ENCODE measurements around the gene RPGRIP1L.
"Not testable (repeated sequence)": the region's sequence is repeated elsewhere in the genome, so short reads cannot be mapped to it uniquely, and the experiment has no call there.

RPGRIP1L gene

GRCh38 chr16:53712065-53712464, 8.4 kb upstream of the RPGRIP1L start:
- no peak for DNase-seq (ENCODE audit: low spot score)
- TF ChIP-seq CTCF (IDR thresholded peaks at IDR 0.05; ENCODE audit: extremely low read depth, missing control alignments): no peak

GRCh38 chr16:53711390-53711789, 7.7 kb upstream of the RPGRIP1L start:
- TF ChIP-seq CTCF (IDR thresholded peaks at IDR 0.05; ENCODE audit: extremely low read depth, missing control alignments): no peak
- no peak for DNase-seq (ENCODE audit: low spot score)

- no peak for TF ChIP-seq CTCF (IDR thresholded peaks at IDR 0.05; ENCODE audit: extremely low read depth, missing control alignments)
- no peak for DNase-seq (ENCODE audit: low spot score)
Measured at GRCh38 chr16:53708490-53708889, 4.8 kb upstream of the RPGRIP1L start.

- no peak for DNase-seq (ENCODE audit: low spot score)
- TF ChIP-seq CTCF (IDR thresholded peaks at IDR 0.05; ENCODE audit: extremely low read depth, missing control alignments): no peak
Measured at GRCh38 chr16:53707671-53708070, 4.0 kb upstream of the RPGRIP1L start.

- TF ChIP-seq CTCF (IDR thresholded peaks at IDR 0.05; ENCODE audit: extremely low read depth, missing control alignments): no peak
- no peak for DNase-seq (ENCODE audit: low spot score)
Measured at GRCh38 chr16:53704445-53704813, 770 bp upstream of the RPGRIP1L start.

- DNase-seq (ENCODE audit: low spot score): not testable (repeated sequence)
Measured at GRCh38 chr16:53698271-53698670, 5.4 kb downstream of the RPGRIP1L start.

GRCh38 chr16:53695070-53695469, 8.6 kb downstream of the RPGRIP1L start:
- DNase-seq (ENCODE audit: low spot score): no peak
- TF ChIP-seq CTCF (IDR thresholded peaks at IDR 0.05; ENCODE audit: extremely low read depth, missing control alignments): no peak

GRCh38 chr16:53693320-53693719, 10.3 kb downstream of the RPGRIP1L start:
- no peak for DNase-seq (ENCODE audit: low spot score)
- TF ChIP-seq CTCF (IDR thresholded peaks at IDR 0.05; ENCODE audit: extremely low read depth, missing control alignments): no peak
